ENCODE measurements around the gene ORM1.

Gene ORM1

GRCh38 chr9:114287763-114288192 lies 35.1 kb upstream of the ORM1 start:
- no peak for ATAC-seq

DNA sequence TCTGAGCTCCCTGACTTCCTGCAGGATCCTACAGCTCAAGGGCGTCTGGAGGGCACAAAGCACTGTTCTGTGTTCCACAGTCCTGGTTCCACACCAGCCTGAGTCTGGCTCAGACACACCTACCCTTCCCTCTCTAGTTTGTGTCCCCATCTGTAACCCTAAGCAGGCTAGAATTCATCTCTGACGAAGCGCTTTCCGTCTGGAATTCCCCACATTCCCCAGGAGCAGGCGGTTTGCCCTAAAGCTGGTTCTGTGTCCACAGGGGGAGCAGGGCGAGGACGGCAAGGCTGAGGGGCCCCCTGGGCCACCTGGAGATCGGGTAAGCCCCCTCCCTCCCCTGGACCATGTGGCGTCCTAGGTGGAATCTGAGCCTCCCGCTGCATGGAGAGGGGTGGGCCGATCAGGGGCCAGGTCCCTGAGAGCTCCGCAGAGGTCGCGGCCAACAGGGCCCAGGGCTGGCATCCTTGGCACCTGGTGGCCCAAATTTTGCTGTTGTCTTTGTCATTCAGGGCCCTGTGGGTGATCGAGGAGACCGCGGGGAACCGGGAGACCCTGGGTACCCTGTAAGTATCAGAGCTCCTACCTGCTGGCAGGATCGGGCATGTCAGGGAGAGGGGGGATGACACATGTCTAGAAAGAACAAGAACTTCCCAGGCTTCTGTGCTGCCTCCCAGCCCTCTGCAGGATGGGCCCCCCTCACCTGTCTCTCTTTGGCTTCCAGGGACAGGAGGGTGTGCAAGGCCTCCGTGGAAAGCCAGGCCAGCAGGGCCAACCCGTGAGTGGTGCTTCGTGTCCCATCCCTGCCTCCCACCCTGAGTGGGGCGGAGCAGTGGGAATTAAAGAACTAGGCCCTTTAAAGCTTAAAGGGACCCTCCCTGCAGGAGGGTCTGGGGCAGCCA lies 34.5 kb upstream of the ORM1 start:
- ATAC-seq = no peak

- no peak for ATAC-seq
These were observed 33.8 kb upstream of the ORM1 start for GRCh38 chr9:114289106-114289505.

GRCh38 chr9:114289571-114290481 lies 33.1 kb upstream of the ORM1 start:
- ATAC-seq = no peak

DNA sequence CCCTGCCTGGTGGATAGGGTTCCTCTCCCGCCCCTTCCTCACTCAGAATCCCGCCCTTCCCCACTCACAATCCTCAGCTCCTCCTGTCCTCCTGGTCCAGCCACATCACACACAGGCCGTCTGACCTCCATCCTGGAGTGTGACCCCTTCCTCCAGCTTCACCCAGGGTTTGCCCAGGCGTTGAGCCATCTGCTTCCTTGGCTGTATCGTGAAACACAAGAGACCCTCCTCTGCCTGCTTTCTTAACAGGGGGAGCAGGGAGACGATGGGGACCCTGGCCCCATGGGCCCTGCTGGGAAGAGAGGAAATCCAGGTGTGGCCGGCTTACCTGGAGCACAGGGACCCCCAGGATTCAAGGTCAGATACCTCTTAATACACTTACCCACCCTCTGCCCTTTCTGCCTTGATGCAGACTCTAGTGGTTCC lies 32.3 kb upstream of the ORM1 start:
- no peak for ATAC-seq

- peak in 1 of 2 donors; percentile 38 for ATAC-seq
These were observed 31.8 kb upstream of the ORM1 start for GRCh38 chr9:114291064-114291474.

DNA sequence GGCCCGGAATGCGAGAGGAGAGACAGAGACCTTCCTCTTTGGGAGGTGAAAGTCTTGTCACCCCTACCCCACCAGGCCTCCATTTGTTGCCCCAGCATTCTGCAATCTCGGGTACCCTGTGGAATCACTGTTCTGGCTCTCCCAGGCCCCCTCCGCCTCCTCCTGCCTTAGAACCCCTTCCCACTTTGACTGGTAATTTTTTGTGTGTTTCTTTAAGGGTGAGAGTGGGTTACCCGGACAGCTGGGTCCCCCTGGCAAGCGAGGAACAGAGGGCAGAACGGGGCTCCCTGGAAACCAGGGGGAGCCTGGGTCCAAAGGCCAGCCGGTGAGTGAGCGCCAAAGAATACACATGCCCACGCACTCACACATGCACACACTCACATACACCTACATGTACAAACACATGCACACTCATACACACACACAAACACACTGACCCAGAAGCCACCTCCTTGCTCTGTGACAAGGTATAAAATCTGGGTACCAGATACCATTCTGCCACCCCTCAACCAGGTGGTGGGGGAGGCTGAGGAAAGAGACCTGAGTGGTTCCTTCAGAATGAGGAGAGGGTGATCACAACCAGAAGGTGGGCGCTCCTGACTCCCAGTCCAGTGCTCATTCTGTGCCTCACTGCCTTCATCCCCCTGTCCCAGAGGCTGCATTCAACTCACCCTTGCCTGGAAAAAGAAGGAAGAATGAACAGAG lies 30.9 kb upstream of the ORM1 start:
- no peak for ATAC-seq

DNA sequence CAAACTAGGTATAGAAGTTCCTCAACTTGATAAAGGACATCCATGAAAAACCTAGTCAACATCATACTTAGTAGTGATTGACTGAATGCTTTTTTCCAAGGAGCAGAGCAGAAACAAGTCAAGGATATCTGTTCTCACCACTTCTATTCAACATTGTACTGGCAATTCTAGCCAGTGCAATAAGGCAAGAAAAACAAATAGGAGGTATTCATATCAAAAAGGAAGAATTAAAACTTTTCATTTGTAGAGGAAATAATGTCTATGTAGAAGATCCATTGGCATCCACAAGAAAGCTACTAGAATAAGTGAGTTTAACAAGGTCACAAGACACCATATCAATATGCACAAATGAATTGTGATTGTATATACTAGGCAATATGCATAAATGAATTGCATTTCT lies 28.2 kb upstream of the ORM1 start:
- ATAC-seq = no peak

- ATAC-seq = no peak
These were observed 26.6 kb upstream of the ORM1 start for GRCh38 chr9:114296338-114296737.

- no peak for ATAC-seq
These were observed 23.4 kb upstream of the ORM1 start for GRCh38 chr9:114299286-114300152.

DNA sequence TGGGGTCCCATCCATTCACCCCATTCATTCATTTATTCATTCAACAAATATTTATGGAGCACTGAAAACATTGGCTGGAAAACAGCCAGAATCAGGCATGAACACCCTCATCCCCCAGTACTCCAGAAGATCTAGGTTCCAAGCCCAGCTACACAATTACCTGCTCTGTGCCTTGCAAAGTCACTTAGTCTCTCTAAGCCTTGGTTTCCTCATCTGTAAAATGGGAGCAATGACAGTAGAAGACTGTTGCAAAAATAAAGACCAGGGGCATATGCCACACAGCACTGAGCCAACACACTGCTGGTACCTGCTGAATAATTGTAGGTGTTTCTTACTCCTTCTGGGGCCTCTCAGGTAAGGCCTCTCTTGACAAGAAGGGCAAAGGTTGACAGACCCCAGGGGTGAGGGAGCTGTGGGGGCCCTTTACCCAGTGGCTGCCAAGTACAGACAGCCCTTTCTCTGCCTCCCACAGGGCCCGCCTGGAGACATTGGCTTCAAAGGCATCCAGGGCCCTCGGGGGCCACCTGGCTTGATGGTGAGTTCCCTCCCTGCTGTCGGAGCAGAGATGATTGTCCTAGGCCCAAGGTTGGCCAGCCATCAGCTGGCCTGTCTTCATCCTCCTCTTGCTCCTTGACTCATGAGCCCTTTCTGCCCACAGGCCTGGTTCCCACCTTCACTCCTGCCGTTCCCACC lies 22.6 kb upstream of the ORM1 start:
- ATAC-seq = no peak

GRCh38 chr9:114300846-114301797 lies 21.8 kb upstream of the ORM1 start:
- ATAC-seq = no peak

DNA sequence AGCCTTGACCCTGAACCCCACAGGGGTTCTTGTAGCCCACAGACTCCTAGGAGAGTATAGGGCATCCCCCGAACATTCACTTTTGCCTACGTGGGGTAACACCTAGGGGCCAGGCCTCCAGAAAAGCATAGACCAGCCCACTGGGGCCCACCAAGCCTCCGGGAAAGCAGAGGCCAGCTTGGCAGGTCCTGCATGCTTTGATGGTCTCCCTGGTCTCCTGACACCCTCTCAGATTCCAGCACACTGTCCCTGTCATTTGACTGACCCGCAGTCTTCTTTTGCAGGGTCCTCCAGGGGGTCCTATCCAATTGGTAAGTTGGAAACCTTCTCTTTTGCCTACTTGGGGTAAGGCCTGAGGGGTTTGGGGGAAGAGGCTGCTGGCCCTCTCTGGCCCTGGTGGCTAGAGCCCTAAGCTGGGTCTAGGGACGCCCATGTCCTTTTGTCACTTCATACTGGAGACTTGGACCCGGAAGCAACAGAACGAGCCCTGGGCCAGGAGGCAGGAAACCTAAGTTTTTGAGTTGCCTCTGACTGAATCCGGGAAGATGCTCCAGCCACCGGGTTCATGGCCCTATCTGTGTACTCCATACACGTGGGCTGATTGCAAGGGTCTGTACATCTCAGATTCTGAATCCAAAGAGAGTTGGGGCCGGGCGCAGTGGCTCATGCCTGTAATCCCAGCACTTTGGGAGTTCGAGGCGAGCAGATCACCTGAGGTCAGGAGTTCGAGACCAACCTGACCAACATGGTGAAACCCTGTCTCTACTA lies 20.9 kb upstream of the ORM1 start:
- no peak for ATAC-seq

GRCh38 chr9:114302727-114303126 lies 20.2 kb upstream of the ORM1 start:
- ATAC-seq = no peak

DNA sequence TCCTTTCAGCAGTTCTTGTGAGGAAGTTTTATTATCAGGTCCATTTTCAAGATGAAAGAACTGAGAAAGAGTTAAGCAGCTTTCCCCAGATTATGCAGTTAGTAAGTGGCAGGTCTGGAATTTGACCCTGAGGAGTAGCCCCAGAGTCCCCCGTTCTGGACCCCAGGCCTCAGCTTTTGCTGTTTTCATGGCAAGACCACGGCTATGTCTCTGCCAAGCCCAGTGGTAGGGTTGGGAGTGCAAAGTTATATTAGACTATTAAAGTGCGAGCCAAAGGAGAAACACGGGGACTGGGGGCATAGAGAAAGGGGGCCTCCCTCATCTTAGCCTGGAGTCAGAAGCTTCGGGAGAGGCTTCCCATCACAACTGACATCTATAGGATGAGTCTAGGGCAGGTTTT lies 19.3 kb upstream of the ORM1 start:
- ATAC-seq = no peak

DNA sequence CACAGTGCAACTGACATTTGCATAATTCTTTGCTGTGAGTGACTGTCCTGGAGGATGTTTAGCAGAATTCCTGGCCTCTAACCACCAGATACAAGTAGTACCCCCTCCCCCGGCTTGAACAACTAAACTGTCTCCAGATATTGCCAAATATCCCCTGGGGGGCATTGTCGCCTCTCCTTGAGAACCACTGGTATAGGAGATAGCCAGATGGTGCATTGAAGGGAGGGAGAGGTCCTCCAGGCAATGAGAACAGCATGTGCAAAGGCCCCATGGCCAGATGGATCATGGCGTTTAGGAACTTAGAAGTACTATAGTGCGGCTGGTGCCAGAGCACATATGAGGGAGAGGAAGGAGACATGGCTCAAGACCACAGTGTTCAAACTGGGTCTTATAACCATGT lies 18.9 kb upstream of the ORM1 start:
- no peak for ATAC-seq

DNA sequence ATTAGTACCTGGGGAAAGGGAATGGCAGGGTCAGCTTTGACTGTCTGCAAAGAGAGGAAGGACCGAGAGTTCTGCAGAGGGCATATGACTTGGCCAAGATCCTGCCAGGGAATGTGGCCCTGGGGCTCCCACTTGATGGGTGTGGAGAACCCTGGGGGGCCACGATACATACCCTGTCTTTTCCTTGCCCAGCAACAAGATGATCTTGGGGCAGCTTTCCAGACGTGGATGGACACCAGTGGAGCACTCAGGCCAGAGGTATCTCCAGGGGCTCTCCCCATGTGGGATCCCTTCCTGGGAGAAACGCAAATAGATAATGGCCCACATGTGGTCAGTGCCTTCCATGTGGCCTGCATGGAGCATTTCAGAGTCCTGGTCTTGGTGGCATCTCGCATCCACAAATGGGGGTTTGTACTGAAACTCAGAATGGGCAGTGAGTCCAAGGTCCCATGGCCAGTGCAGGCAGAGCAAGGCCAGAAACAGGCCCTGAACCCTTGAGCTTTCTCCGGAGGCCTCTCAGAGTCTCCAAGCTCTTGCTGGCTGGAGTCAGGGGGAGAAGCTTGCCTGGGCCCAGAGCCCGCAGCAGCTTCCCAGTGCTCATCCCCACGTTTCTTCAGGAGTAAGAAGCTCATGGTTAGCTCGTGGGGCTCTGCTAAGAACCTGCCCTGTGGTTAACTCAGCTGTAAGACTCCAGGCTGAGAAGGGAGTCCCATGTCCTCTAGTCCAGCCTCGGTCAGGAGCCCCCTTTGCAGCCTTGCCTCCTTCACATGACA lies 18.3 kb upstream of the ORM1 start:
- no peak for ATAC-seq

- no peak for ATAC-seq
These were observed 15.0 kb upstream of the ORM1 start for GRCh38 chr9:114307899-114308267.
